ENCODE results near the gene DTNBP1.

GRCh38 chr6:15474196-15474595 is 188.6 kb downstream of the DTNBP1 start:
- TF ChIP-seq ZNF416 (tag by site-specific recombination; IDR thresholded peaks at IDR 0.05), result no peak
- no peak for TF ChIP-seq CTCF (tag by site-specific recombination; IDR thresholded peaks at IDR 0.05)
- TF ChIP-seq ZNF558 (tag by site-specific recombination; IDR thresholded peaks at IDR 0.05), result no peak
- TF ChIP-seq ZNF670 (tag by site-specific recombination; IDR thresholded peaks at IDR 0.05; ENCODE audit: low read depth), result no peak
- TF ChIP-seq ZNF274 (IDR thresholded peaks at IDR 0.05; ENCODE audit: low read length), result no peak
- TF ChIP-seq ZNF274 (tag by site-specific recombination; IDR thresholded peaks at IDR 0.05; ENCODE audit: borderline replicate concordance), result no peak
- no peak for TF ChIP-seq ZNF510 (tag by site-specific recombination; IDR thresholded peaks at IDR 0.05; ENCODE audit: insufficient replicate concordance)
- TF ChIP-seq ZNF350 (tag by site-specific recombination; IDR thresholded peaks at IDR 0.05), result no peak
- TF ChIP-seq ZNF555 (tag by site-specific recombination; conservative IDR thresholded peaks at IDR 0.05), result no peak
- TF ChIP-seq ZNF580 (tag by site-specific recombination; IDR thresholded peaks at IDR 0.05), result no peak
- TF ChIP-seq ZNF398 (tag by site-specific recombination; IDR thresholded peaks at IDR 0.05), result no peak
- TF ChIP-seq ZEB2 (tag by site-specific recombination; IDR thresholded peaks at IDR 0.05), result no peak
- no peak for TF ChIP-seq ZNF621 (tag by site-specific recombination; IDR thresholded peaks at IDR 0.05)

Data from HEK293 (cell line).